ENCODE results near the gene GABRB3. TPM values are rescaled to one million over a fixed set of nuclear protein-coding genes. Genes with fewer than 3 reads are reported as not detected.

GABRB3 gene
- total and polyA plus RNA-seq, 2 of the 8 experiments (the other 6 are each of a cell fraction or from before 2014, with no cell fraction given), result 98.8 to 163 TPM

GRCh38 chr15:26582840-26583239 lies 190.0 kb downstream of the GABRB3 start:
- H2BK12ac ChIP-seq (ENCODE audit: low read depth, low read length), result no peak overlapping the region
- H3K27ac ChIP-seq (ENCODE audit: low read depth, low read length), result no peak overlapping the region
- peaks cover 4 to 37% (median 29%) of the 10 kb centered on the region in 4 experiments; a peak in 7 of 8 replicates for H3K36me3 ChIP-seq (ENCODE audit: control insufficient read depth in 2 of 4, insufficient read depth in 4 of 4, low read length in 3 of 4)
- POLR2A ChIA-PET (ENCODE audit: partially characterized antibody), result no interaction called here
- H3K23me2 ChIP-seq (ENCODE audit: low read depth, low read length), result 0 out of 2 replicates have a peak, but pooled peaks cover 2% of the 10 kb centered on the region
- FAIRE-seq (no peak), DNase-seq (ENCODE audit: low read depth in 1 of 2, low spot score in 2 of 2) (no peak)
- no peaks in the 10 kb centered on the region for H3K9me3 ChIP-seq (ENCODE audit: insufficient read depth in 2 of 2, low read depth in 1 of 2, low read length in 1 of 2)
- no peak overlapping the region for H4K8ac ChIP-seq (ENCODE audit: extremely low read depth, insufficient read depth, low read length)
- no peak overlapping the region for H2BK5ac ChIP-seq (ENCODE audit: low read depth, low read length)
- H3K4ac ChIP-seq (replicated peaks; ENCODE audit: insufficient read length, low read depth, low read length), result no peak overlapping the region
- no peak overlapping the region for H3K56ac ChIP-seq (replicated peaks; ENCODE audit: insufficient read length, low read depth, low read length)
- H3K9ac ChIP-seq (replicated peaks in 1 of 4; ENCODE audit: extremely low read depth in 1 of 4, low read depth in 3 of 4, low read length in 3 of 4), result no peak overlapping the region
- no peak overlapping the region for H4K5ac ChIP-seq (ENCODE audit: insufficient read length, low read depth, low read length)
- no peaks in the 10 kb centered on the region for H3K79me2 ChIP-seq (ENCODE audit: control insufficient read depth in 1 of 2, insufficient read depth in 2 of 2, low read length in 2 of 2)
- CTCF ChIA-PET (ENCODE audit: partially characterized antibody), result no interaction called here
- WGBS, 2 experiments (ENCODE audit: extremely low coverage in 1 of 2, insufficient coverage in 1 of 2, insufficient read length in 1 of 2, insufficient replicate concordance in 2 of 2, low coverage in 1 of 2, low lambda C conversion rate in 2 of 2, missing lambda C conversion rate in 1 of 2), result 86% methylated on average over 6 of the region's 6 CpGs; no CpG with 5 or more reads in 1 of the 2 experiments
- H3K4me3 ChIP-seq (ENCODE audit: extremely low read depth in 1 of 4, insufficient read depth in 2 of 4, low read depth in 3 of 4, low read length in 4 of 4), result no peak overlapping the region
- H2BK15ac ChIP-seq (ENCODE audit: low read length), result no peak overlapping the region
- H2BK120ac ChIP-seq (replicated peaks; ENCODE audit: low read depth, low read length), result no peak overlapping the region
- no peak overlapping the region for H3K4me2 ChIP-seq (ENCODE audit: insufficient read depth in 1 of 2, low read depth in 2 of 2, low read length in 2 of 2)
- no peak overlapping the region for H3K18ac ChIP-seq (ENCODE audit: extremely low read depth, low read length)
- peaks cover 0 to 3% of the 10 kb centered on the region in 2 experiments for H4K20me1 ChIP-seq (replicated peaks in 1 of 2; ENCODE audit: control insufficient read depth in 1 of 2, insufficient read depth in 2 of 2, low read length in 2 of 2)
- no peak overlapping the region for H3K23ac ChIP-seq (ENCODE audit: insufficient read length)
- no peak overlapping the region for H2BK20ac ChIP-seq (ENCODE audit: low read length)
- no peak overlapping the region for H2AK5ac ChIP-seq (ENCODE audit: low read depth, low read length)
- H4K91ac ChIP-seq (replicated peaks; ENCODE audit: insufficient read length, low read length), result no peak overlapping the region
- no peak overlapping the region for H2AFZ ChIP-seq (ENCODE audit: low read length)
- peaks cover 0 to 2% (median 0%) of the 10 kb centered on the region in 4 experiments; a peak in 1 of 7 replicates for H3K4me1 ChIP-seq (replicated peaks in 1 of 4; ENCODE audit: control insufficient read depth in 3 of 4, insufficient read depth in 4 of 4, low read length in 3 of 4)
- no peaks in the 10 kb centered on the region; the same call in 1 of the 2 replicates for H3K79me1 ChIP-seq (ENCODE audit: low read depth, low read length)
- H3K27me3 ChIP-seq (replicated peaks in 1 of 4; ENCODE audit: control insufficient read depth in 3 of 4, extremely low read depth in 1 of 4, insufficient read depth in 3 of 4, low read length in 3 of 4), result no peaks in the 10 kb centered on the region
- H3K14ac ChIP-seq (ENCODE audit: insufficient read length), result no peak overlapping the region
- TF ChIP-seq CBX5 (IDR thresholded peaks at IDR 0.05; ENCODE audit: low read depth, low read length) (no peak), CBX8 (IDR thresholded peaks at IDR 0.05; ENCODE audit: borderline replicate concordance, low read depth, low read length) (no peak)

Data from H1 (cell line).